CD4-positive, alpha-beta T cell (primary cell): Measurements from ENCODE around the gene OXSM. TPM values are rescaled to one million over a fixed set of nuclear protein-coding genes. Genes with fewer than 3 reads are reported as not detected.

Experiments
- ATAC-seq: fragments of 200-7000 bp; cut with Tn5 transposase; one replicate; pipeline ENCODE4 v1.10.0; 2022; ENCODE audit warnings: mild to moderate bottlenecking; ENCODE audit not compliant: poor library complexity
- CTCF ChIA-PET: fragments of 350-600 bp; sonication (Branson Sonifier 250); formaldehyde crosslinking; loops from one replicate; lab custom pipeline; 2021; ENCODE audit warnings: antibody characterized with exemption, inconsistent platforms; lab: Charles Lee
- POLR2A ChIA-PET: fragments of 350-600 bp; sonication (Branson Sonifier 250); formaldehyde crosslinking; loops from one replicate; lab custom pipeline; 2021; ENCODE audit warnings: antibody characterized with exemption, inconsistent platforms; lab: Charles Lee
- DNase-seq, 14 experiments: peaks; one replicate each; pipeline ENCODE4 v3.0.0-alpha.2; 2013 to 2020; ENCODE audit warnings: mixed read lengths in 2 of 14
- H3K27ac ChIP-seq, 2 donors: one replicate each; pipeline versions ENCODE4 v1.5.1 to v1.7.0; 2013; ENCODE audit warnings: low read length in 2 of 2, low read depth in 1 of 2, mild to moderate bottlenecking in 1 of 2
- H3K27me3 ChIP-seq, 2 experiments: 1 replicate in 1 of 2; 2 replicates in 1 of 2; pipeline versions ENCODE4 v1.6.1 to v1.7.0; 2013; ENCODE audit warnings: low read length in 2 of 2, control low read depth in 1 of 2, mild to moderate bottlenecking in 1 of 2, moderate library complexity in 1 of 2; ENCODE audit not compliant: insufficient read depth in 2 of 2, control insufficient read depth in 1 of 2
- H3K36me3 ChIP-seq: one replicate; pipeline ENCODE4 v1.6.1; 2013; ENCODE audit warnings: low read length, control low read depth; ENCODE audit not compliant: insufficient read depth
- H3K4me1 ChIP-seq: one replicate; pipeline ENCODE4 v1.6.1; 2013; ENCODE audit warnings: low read length, control low read depth; ENCODE audit not compliant: insufficient read depth
- H3K4me3 ChIP-seq: one replicate; pipeline ENCODE4 v1.5.1; 2013; ENCODE audit warnings: mild to moderate bottlenecking, low read length, moderate library complexity
- H3K9me3 ChIP-seq, 2 experiments: 1 replicate in 1 of 2; 2 replicates in 1 of 2; pipeline versions ENCODE4 v1.6.1 to v1.7.0; 2013; ENCODE audit warnings: low read length in 2 of 2, mild to moderate bottlenecking in 2 of 2, control low read depth in 1 of 2, moderate library complexity in 1 of 2; ENCODE audit not compliant: control insufficient read depth in 1 of 2, insufficient read depth in 1 of 2
- H3K27ac Mint-ChIP-seq: one replicate; pipeline ENCODE4 v1.8.0; 2020; ENCODE audit warnings: mixed read lengths
- H3K27me3 Mint-ChIP-seq: one replicate; pipeline ENCODE4 v1.8.0; 2021; ENCODE audit warnings: mixed read lengths
- H3K36me3 Mint-ChIP-seq: one replicate; pipeline ENCODE4 v1.8.0; 2021; ENCODE audit warnings: low read depth, mixed read lengths
- H3K4me1 Mint-ChIP-seq: one replicate; pipeline ENCODE4 v1.8.0; 2021; ENCODE audit warnings: low read depth, mixed read lengths
- H3K4me3 Mint-ChIP-seq: one replicate; pipeline ENCODE4 v1.8.0; 2020; ENCODE audit warnings: mild to moderate bottlenecking, mixed read lengths
- H3K9me3 Mint-ChIP-seq: one replicate; pipeline ENCODE4 v1.8.0; 2020; ENCODE audit warnings: mixed read lengths
- CTCF ChIP-seq: fragments of 200-600 bp; IDR thresholded peaks from one replicate; pipeline ENCODE4 v1.8.0; 2022; ENCODE audit warnings: antibody characterized with exemption, mild to moderate bottlenecking
- intact Hi-C, 2 experiments: fragments of 100-400 bp; cut with DNase I in 1 of 2; cut with micrococcal nuclease in 1 of 2; formaldehyde crosslinking; loops; one replicate each; pipeline versions ENCODE4 v1.15.1 to v1.9.0; 2023 to 2025; cut with DNase I, micrococcal nuclease
- total RNA-seq, 174 experiments: library from RNA in 2 of 174; stranded (reverse) in 2 of 174; gene quantifications; one replicate each; pipeline ENCODE4 v1.2.3 and lab custom pipeline; 2021 to 2026

Gene OXSM
- total RNA-seq, 2 experiments from 2014 or later, result 6.2 to 7.9 TPM

GRCh38 chr3:25817638-25818037 is 27.7 kb downstream of the OXSM start:
- no peak for DNase-seq
- Histone ChIP-seq H3K27me3 (no peaks in the 10 kb centered on the region), H3K4me3 (no peak overlapping the region), H3K4me1 (no peaks in the 10 kb centered on the region), H3K9me3 (no peaks in the 10 kb centered on the region), H3K27ac (no peak overlapping the region), H3K36me3 (no peaks in the 10 kb centered on the region)
- ChIA-PET CTCF (no interaction called here), POLR2A (no interaction called here)
- Mint-ChIP-seq H3K4me1 (no peaks in the 10 kb centered on the region), H3K9me3 (no peaks in the 10 kb centered on the region), H3K36me3 (no peaks in the 10 kb centered on the region), H3K4me3 (no peak overlapping the region), H3K27me3 (peaks cover 4% of the 10 kb centered on the region), H3K27ac (no peak overlapping the region)
- intact Hi-C loops, result no loop called here
- no peak for ATAC-seq
- TF ChIP-seq CTCF, result no peak

- intact Hi-C loops, result no loop called here
- ATAC-seq (no peak), DNase-seq (no peak)
- Histone ChIP-seq H3K27ac (no peak overlapping the region), H3K36me3 (no peaks in the 10 kb centered on the region), H3K9me3 (no peaks in the 10 kb centered on the region), H3K27me3 (no peaks in the 10 kb centered on the region), H3K4me1 (no peaks in the 10 kb centered on the region), H3K4me3 (no peak overlapping the region)
- H3K36me3 Mint-ChIP-seq, result no peaks in the 10 kb centered on the region
- H3K4me1 Mint-ChIP-seq, result no peaks in the 10 kb centered on the region
- no peak for TF ChIP-seq CTCF
- CTCF ChIA-PET, result no interaction called here
- H3K27me3 Mint-ChIP-seq, result peaks cover 2% of the 10 kb centered on the region
- POLR2A ChIA-PET, result no interaction called here
- no peaks in the 10 kb centered on the region for H3K9me3 Mint-ChIP-seq
- H3K27ac Mint-ChIP-seq, result no peak overlapping the region
- no peak overlapping the region for H3K4me3 Mint-ChIP-seq
Measured at GRCh38 chr3:25818335-25818734, 28.4 kb downstream of the OXSM start.

- ATAC-seq (no peak), DNase-seq (no peak)
- Mint-ChIP-seq H3K9me3 (no peaks in the 10 kb centered on the region), H3K36me3 (no peaks in the 10 kb centered on the region), H3K4me3 (no peak overlapping the region), H3K4me1 (no peaks in the 10 kb centered on the region), H3K27me3 (no peaks in the 10 kb centered on the region), H3K27ac (no peak overlapping the region)
- ChIA-PET POLR2A (no interaction called here), CTCF (no interaction called here)
- TF ChIP-seq CTCF, result no peak
- no peaks in the 10 kb centered on the region for H3K27me3 ChIP-seq
- H3K4me1 ChIP-seq, result no peaks in the 10 kb centered on the region
- H3K9me3 ChIP-seq, result no peaks in the 10 kb centered on the region
- intact Hi-C loops, result no loop called here
- H3K27ac ChIP-seq, result no peak overlapping the region
- H3K36me3 ChIP-seq, result no peaks in the 10 kb centered on the region
- H3K4me3 ChIP-seq, result no peak overlapping the region
Measured at GRCh38 chr3:25820366-25820765, 30.5 kb downstream of the OXSM start.
